ENCODE data around the gene MTA3.

The MTA3 gene

GRCh38 chr2:42762155-42762554 lies 193.7 kb downstream of the MTA3 start:
- no peak for DNase-seq (ENCODE audit: low read depth, low spot score)

GRCh38 chr2:42762823-42763804 lies 194.7 kb downstream of the MTA3 start:
- DNase-seq (ENCODE audit: low read depth, low spot score) = no peak

- DNase-seq (ENCODE audit: low read depth, low spot score) = no peak
Observed at GRCh38 chr2:42764096-42764495, 195.7 kb downstream of the MTA3 start, which contains the start of gene OXER1. OXER1 (minus strand) TSS chr2:42764135; CDS start chr2:42764062, 73 bp downstream.

GRCh38 chr2:42764901-42765300 lies 196.5 kb downstream of the MTA3 start:
- no peak for DNase-seq (ENCODE audit: low read depth, low spot score)

- no peak for DNase-seq (ENCODE audit: low read depth, low spot score)
Observed at GRCh38 chr2:42765686-42766085, 197.3 kb downstream of the MTA3 start.

- DNase-seq (ENCODE audit: low read depth, low spot score) = no peak
Observed at GRCh38 chr2:42767080-42767898, 198.9 kb downstream of the MTA3 start.

GRCh38 chr2:42767899-42768705 lies 199.7 kb downstream of the MTA3 start:
- no peak for DNase-seq (ENCODE audit: low read depth, low spot score)

- no peak for DNase-seq (ENCODE audit: low read depth, low spot score)
Observed at GRCh38 chr2:42768706-42769256, 200.3 kb downstream of the MTA3 start.

GRCh38 chr2:42769583-42770287 lies 201.3 kb downstream of the MTA3 start:
- no peak for DNase-seq (ENCODE audit: low read depth, low spot score)

GRCh38 chr2:42770288-42771131 lies 202.1 kb downstream of the MTA3 start:
- peak; percentile 87 for DNase-seq (ENCODE audit: low read depth, low spot score)

GRCh38 chr2:42771546-42772153 lies 203.2 kb downstream of the MTA3 start:
- DNase-seq (ENCODE audit: low read depth, low spot score) = no peak

GRCh38 chr2:42775186-42775585 lies 206.8 kb downstream of the MTA3 start:
- DNase-seq (ENCODE audit: low read depth, low spot score) = no peak

GRCh38 chr2:42775810-42776209 lies 207.4 kb downstream of the MTA3 start:
- no peak for DNase-seq (ENCODE audit: low read depth, low spot score)

GRCh38 chr2:42777883-42778805 lies 209.7 kb downstream of the MTA3 start:
- no peak for DNase-seq (ENCODE audit: low read depth, low spot score)

GRCh38 chr2:42781181-42781580 lies 212.7 kb downstream of the MTA3 start:
- no peak for DNase-seq (ENCODE audit: low read depth, low spot score)

GRCh38 chr2:42783511-42783910 lies 215.1 kb downstream of the MTA3 start:
- no peak for DNase-seq (ENCODE audit: low read depth, low spot score)

GRCh38 chr2:42784204-42784880 lies 215.9 kb downstream of the MTA3 start:
- peak; percentile 41 for DNase-seq (ENCODE audit: low read depth, low spot score)
